CD4-positive, CD25-positive, alpha-beta regulatory T cell (primary cell): ENCODE data around the gene ROBO2. TPM values are rescaled to one million over a fixed set of nuclear protein-coding genes. Genes with fewer than 3 reads are reported as not detected.
A peak's percentile ranks its signal among the peaks of the same experiment; 100 is the strongest.

Experiments
- ATAC-seq, 2 donors: fragments of 150-1000 bp; cut with Tn5 transposase; one replicate each; pipeline ENCODE4 v1.10.0; 2021; ENCODE audit warnings: low read depth in 2 of 2, moderate number of reproducible peaks in 2 of 2, moderate library complexity in 1 of 2
- DNase-seq, 3 donors: peaks; one replicate each; pipeline versions ENCODE4 v3.0.0 to v3.0.0-alpha.2; 2012 to 2022; ENCODE audit warnings: mixed read lengths in 1 of 3
- H3K27ac ChIP-seq: one replicate; pipeline ENCODE4 v1.7.0; 2013; ENCODE audit warnings: mild to moderate bottlenecking, low read length; ENCODE audit not compliant: insufficient read depth, poor library complexity, severe bottlenecking
- H3K27me3 ChIP-seq: one replicate; pipeline ENCODE4 v1.7.0; 2013; ENCODE audit warnings: low read length; ENCODE audit not compliant: control insufficient read depth, insufficient read depth
- H3K36me3 ChIP-seq: one replicate; pipeline ENCODE4 v1.7.0; 2013; ENCODE audit warnings: mild to moderate bottlenecking, low read length, moderate library complexity; ENCODE audit not compliant: control insufficient read depth, insufficient read depth
- H3K4me1 ChIP-seq: 2 replicates; pipeline ENCODE4 v1.7.0; 2013; ENCODE audit warnings: mild to moderate bottlenecking, low read length; ENCODE audit not compliant: insufficient read depth, control insufficient read depth, poor library complexity, severe bottlenecking
- H3K4me3 ChIP-seq: one replicate; pipeline ENCODE4 v1.7.0; 2013; ENCODE audit warnings: low read depth, mild to moderate bottlenecking, low read length, moderate library complexity
- H3K9me3 ChIP-seq, 2 experiments: 1 replicate in 1 of 2; 2 replicates in 1 of 2; pipeline ENCODE4 v1.7.0; 2013; ENCODE audit warnings: low read length in 2 of 2, mild to moderate bottlenecking in 1 of 2, moderate library complexity in 1 of 2; ENCODE audit not compliant: control insufficient read depth in 2 of 2
- H3K27ac Mint-ChIP-seq, 3 donors: one replicate each; pipeline ENCODE4 v1.8.0; 2020 to 2022; ENCODE audit warnings: mild to moderate bottlenecking in 3 of 3, mixed read lengths in 3 of 3, moderate library complexity in 2 of 3
- H3K27me3 Mint-ChIP-seq: one replicate; pipeline ENCODE4 v1.8.0; 2022; ENCODE audit warnings: mild to moderate bottlenecking, mixed read lengths
- H3K36me3 Mint-ChIP-seq: one replicate; pipeline ENCODE4 v1.8.0; 2020; ENCODE audit warnings: mixed read lengths
- H3K4me1 Mint-ChIP-seq, 4 donors: one replicate each; pipeline ENCODE4 v1.8.0; 2020 to 2022; ENCODE audit warnings: mixed read lengths in 4 of 4, mild to moderate bottlenecking in 1 of 4
- H3K4me3 Mint-ChIP-seq, 4 donors: one replicate each; pipeline ENCODE4 v1.8.0; 2020 to 2022; ENCODE audit warnings: mild to moderate bottlenecking in 4 of 4, mixed read lengths in 4 of 4, moderate library complexity in 3 of 4
- H3K9me3 Mint-ChIP-seq, 7 donors: one replicate each; pipeline ENCODE4 v1.8.0; 2020 to 2022; ENCODE audit warnings: mixed read lengths in 7 of 7, mild to moderate bottlenecking in 3 of 7, moderate library complexity in 2 of 7
- polyA plus RNA-seq, 4 donors: library from polyadenylated mRNA; unstranded; fragments of 300-500 nt; fragmentation: Illumina TruSeq; gene quantifications; one replicate each; pipeline ENCODE4 v1.2.3, GENCODE V29; 2021
- total RNA-seq: library from RNA; stranded (reverse); gene quantifications from one replicate; pipeline ENCODE4 v1.2.3, GENCODE V29; 2022

ROBO2 gene
- total and polyA plus RNA-seq, 5 donors from 2014 or later = not detected

DNA sequence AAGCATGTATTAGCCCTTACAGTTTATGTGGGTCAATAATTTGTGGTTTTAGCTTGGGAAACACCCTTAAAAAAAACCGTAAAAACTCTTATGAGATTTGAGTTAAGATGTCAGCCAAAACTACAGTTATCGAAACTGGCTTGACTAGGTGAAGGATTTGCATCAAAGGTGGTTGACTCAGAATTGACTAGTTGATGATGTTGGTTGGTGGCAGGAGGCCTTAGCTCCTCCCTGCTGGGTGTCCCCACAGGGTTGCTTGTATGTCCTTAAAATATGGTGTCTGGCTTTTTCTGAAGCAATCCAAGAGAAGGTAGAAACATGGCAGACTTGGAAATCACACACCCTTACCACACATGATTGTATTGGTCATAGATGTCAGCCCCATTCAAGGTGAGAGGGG is 305.1 kb downstream of the ROBO2 start:
- no peak overlapping the region for H3K4me3 ChIP-seq
- Mint-ChIP-seq H3K27me3 (no peaks in the 10 kb centered on the region), H3K4me1 (no peaks in the 10 kb centered on the region)

DNA sequence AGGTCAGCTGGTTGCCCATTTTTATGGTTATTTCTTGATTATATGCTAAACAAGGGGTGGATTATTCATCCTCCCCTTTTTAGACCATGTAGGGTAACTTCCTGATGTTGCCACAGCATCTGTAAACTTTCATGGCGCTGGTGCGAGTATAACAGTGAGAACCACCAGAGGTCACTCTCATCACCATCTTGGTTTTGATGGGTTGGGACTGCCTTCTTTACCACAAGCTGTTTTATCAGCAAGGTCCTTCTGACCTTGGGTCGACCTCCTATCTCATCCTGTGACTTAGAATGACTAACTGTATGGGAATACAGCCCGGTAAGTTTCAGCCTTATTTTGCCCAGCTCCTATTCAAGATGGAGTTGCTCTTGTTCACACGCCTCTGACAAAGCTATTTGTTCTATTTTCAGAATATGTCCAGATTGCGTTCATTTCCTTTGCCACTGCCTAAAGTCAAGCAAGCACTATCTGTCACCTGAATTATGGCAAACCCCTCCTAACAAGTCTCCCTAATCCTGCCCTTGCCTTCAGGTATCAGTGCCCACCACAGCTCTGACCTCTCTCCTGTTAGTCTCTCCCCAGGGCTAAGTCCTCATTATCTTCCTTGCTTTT is 308.5 kb downstream of the ROBO2 start:
- H3K4me3 ChIP-seq = no peak overlapping the region
- Mint-ChIP-seq H3K9me3 (peaks cover 6 to 29% (median 12%) of the 10 kb centered on the region in 7 donors), H3K27me3 (no peaks in the 10 kb centered on the region), H3K36me3 (no peaks in the 10 kb centered on the region), H3K4me3 (no peak overlapping the region), H3K4me1 (no peaks in the 10 kb centered on the region), H3K27ac (no peak overlapping the region)
- no peaks in the 10 kb centered on the region for H3K36me3 ChIP-seq
- H3K9me3 ChIP-seq = peaks cover 5% of the 10 kb centered on the region in 2 experiments
- H3K27me3 ChIP-seq = no peaks in the 10 kb centered on the region
- ATAC-seq (no peak), DNase-seq (no peak)
- no peak overlapping the region for H3K27ac ChIP-seq
- no peaks in the 10 kb centered on the region for H3K4me1 ChIP-seq

More for the DNA sequence above, 305.1 kb downstream of the ROBO2 start:
- Histone ChIP-seq H3K9me3 (peaks cover 5 to 6% of the 10 kb centered on the region in 2 experiments), H3K4me1 (no peaks in the 10 kb centered on the region), H3K27ac (no peak overlapping the region), H3K36me3 (no peaks in the 10 kb centered on the region), H3K27me3 (no peaks in the 10 kb centered on the region)
- Mint-ChIP-seq H3K27ac (no peak overlapping the region), H3K9me3 (peaks cover 4 to 28% (median 7%) of the 10 kb centered on the region in 7 donors), H3K4me3 (no peak overlapping the region), H3K36me3 (no peaks in the 10 kb centered on the region)
- no peak for DNase-seq
- ATAC-seq = no peak

DNA sequence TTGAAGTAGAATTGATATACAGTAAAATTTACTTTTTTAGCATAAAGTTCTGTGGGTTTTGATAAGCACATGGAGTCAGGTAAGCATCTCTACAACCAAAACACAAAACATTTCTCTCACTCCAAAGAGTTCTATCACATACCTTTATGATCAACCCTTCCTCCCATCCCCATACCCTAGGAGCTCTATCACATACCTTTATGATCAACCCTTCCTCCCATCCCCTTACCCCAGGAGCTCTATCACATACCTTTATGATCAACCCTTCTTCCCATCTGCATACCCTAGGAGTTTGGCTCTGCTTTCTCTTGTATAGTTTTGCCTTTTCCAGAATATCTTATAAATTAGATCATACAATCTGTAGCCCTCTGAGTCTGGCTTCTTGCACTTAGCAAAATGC is 315.1 kb downstream of the ROBO2 start:
- Mint-ChIP-seq H3K9me3 (peaks cover 6 to 32% (median 14%) of the 10 kb centered on the region in 7 donors), H3K4me1 (no peaks in the 10 kb centered on the region), H3K27ac (no peak overlapping the region), H3K27me3 (no peaks in the 10 kb centered on the region), H3K4me3 (no peak overlapping the region), H3K36me3 (no peaks in the 10 kb centered on the region)
- H3K4me1 ChIP-seq = no peaks in the 10 kb centered on the region
- H3K27me3 ChIP-seq = no peaks in the 10 kb centered on the region
- DNase-seq (no peak), ATAC-seq (no peak)
- no peak overlapping the region for H3K27ac ChIP-seq
- H3K4me3 ChIP-seq = no peak overlapping the region
- peaks cover 0 to 2% of the 10 kb centered on the region in 2 experiments for H3K9me3 ChIP-seq
- no peaks in the 10 kb centered on the region for H3K36me3 ChIP-seq

DNA sequence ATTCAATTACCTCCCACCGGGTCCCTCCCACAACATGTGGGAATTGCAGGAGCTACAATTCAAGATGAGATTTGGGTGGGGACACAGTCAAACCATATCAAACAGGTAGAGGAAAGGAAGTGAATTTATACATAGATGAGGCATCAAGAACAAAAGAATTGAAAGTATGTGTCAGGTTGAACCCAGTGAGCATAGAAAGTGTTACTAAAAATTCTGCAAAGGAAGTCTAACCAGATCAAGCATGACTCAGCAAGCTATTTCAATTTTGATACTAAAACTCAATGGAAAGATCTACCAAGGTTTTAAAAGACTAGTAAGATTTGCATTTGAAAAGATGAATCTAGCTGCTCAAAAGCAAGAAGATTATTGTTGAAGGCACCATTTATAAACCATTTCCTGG is 323.0 kb downstream of the ROBO2 start:
- DNase-seq = no peak
- no peaks in the 10 kb centered on the region for H3K27me3 ChIP-seq
- H3K4me3 ChIP-seq = no peak overlapping the region
- Mint-ChIP-seq H3K4me3 (no peak overlapping the region), H3K4me1 (no peaks in the 10 kb centered on the region), H3K27ac (peak overlapping the region in 1 of 3 donors; percentile 7), H3K27me3 (no peaks in the 10 kb centered on the region), H3K9me3 (peaks cover 9 to 30% (median 12%) of the 10 kb centered on the region in 7 donors), H3K36me3 (no peaks in the 10 kb centered on the region)
- ATAC-seq = no peak
- H3K9me3 ChIP-seq = peaks cover 0 to 5% of the 10 kb centered on the region in 2 experiments
- H3K27ac ChIP-seq = no peak overlapping the region
- H3K4me1 ChIP-seq = no peaks in the 10 kb centered on the region
- H3K36me3 ChIP-seq = no peaks in the 10 kb centered on the region

DNA sequence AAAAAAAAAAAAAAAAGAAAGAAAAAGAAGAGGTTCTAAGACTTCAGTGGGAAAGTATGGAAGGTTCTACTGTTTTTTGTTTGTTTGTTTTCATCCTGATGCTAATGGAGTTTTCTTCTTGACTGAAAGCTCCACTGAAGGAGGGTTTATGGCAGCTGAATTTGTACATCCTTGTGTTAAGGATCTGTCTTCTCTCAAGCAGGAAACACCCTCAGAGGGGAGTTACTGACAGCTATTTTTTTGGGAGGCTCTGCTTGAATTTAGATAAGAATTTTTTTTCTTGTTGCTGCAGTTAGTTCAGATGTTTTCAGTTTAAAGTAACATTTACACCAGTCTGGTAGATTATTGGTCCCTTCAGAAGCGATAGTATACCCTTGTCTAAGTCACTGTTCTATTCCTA is 325.3 kb downstream of the ROBO2 start:
- H3K4me3 ChIP-seq = no peak overlapping the region
- no peak overlapping the region for H3K4me3 Mint-ChIP-seq
- H3K27me3 Mint-ChIP-seq = no peaks in the 10 kb centered on the region
- no peaks in the 10 kb centered on the region for H3K36me3 ChIP-seq
- DNase-seq = no peak
- peaks cover 5 to 27% (median 11%) of the 10 kb centered on the region in 7 donors for H3K9me3 Mint-ChIP-seq
- ATAC-seq = no peak
- no peak overlapping the region for H3K27ac ChIP-seq
- H3K36me3 Mint-ChIP-seq = no peaks in the 10 kb centered on the region
- no peaks in the 10 kb centered on the region for H3K4me1 ChIP-seq
- peaks cover 0 to 10% of the 10 kb centered on the region in 2 experiments for H3K9me3 ChIP-seq
- no peak overlapping the region for H3K27ac Mint-ChIP-seq
- H3K4me1 Mint-ChIP-seq = no peaks in the 10 kb centered on the region
- no peaks in the 10 kb centered on the region for H3K27me3 ChIP-seq

DNA sequence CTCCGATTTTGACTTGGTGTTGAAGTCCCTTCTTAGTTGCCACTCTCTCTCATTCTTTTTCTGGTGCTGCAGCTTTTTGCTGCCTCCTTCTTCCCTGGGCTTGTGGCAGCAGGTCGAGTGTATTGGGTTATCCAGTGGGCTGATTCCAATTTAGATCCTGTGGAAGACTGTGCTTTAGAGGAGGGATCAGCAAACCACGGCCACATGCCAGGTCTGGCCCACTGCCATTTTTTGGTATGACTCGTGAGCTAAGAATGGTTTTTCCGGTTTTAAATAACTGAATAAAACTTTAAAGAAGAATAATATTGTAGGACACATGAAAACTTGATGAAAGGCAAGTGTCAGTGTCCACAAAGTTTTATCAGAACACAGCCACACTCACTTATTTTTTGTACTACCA is 330.5 kb downstream of the ROBO2 start:
- Mint-ChIP-seq H3K27ac (no peak overlapping the region), H3K4me1 (no peaks in the 10 kb centered on the region), H3K36me3 (no peaks in the 10 kb centered on the region), H3K4me3 (no peak overlapping the region), H3K27me3 (no peaks in the 10 kb centered on the region), H3K9me3 (peaks cover 0 to 24% (median 4%) of the 10 kb centered on the region in 7 donors)
- DNase-seq = no peak
- Histone ChIP-seq H3K4me1 (no peaks in the 10 kb centered on the region), H3K4me3 (no peak overlapping the region), H3K36me3 (no peaks in the 10 kb centered on the region), H3K27me3 (no peaks in the 10 kb centered on the region), H3K27ac (no peak overlapping the region), H3K9me3 (peaks cover 2 to 5% of the 10 kb centered on the region in 2 experiments)
- no peak for ATAC-seq

DNA sequence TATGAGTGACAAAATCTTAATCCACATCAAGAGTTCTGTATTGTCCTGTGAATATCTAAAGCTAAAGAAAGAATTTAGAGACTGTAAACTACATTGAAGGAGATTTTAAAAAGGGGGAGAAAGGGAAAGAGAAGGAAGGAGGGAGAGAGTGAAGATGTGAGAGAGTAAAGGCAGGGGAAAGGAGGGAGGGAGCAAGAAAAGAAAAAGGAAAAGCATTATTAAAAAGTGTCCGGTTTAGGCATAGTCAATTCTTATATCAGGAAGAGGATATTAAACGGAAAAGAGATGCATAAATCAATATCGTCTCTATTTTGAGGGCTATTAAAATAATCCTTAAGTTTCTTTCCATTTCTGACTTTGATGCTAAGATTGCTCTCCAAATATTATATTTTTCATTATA is 332.1 kb downstream of the ROBO2 start:
- ATAC-seq (no peak), DNase-seq (no peak)
- no peaks in the 10 kb centered on the region for H3K27me3 Mint-ChIP-seq
- no peak overlapping the region for H3K27ac Mint-ChIP-seq
- H3K9me3 Mint-ChIP-seq = peaks cover 0 to 29% (median 4%) of the 10 kb centered on the region in 7 donors
- no peaks in the 10 kb centered on the region for H3K4me1 Mint-ChIP-seq
- Histone ChIP-seq H3K4me1 (no peaks in the 10 kb centered on the region), H3K4me3 (no peak overlapping the region), H3K9me3 (peaks cover 5 to 9% of the 10 kb centered on the region in 2 experiments), H3K27me3 (no peaks in the 10 kb centered on the region), H3K27ac (no peak overlapping the region), H3K36me3 (no peaks in the 10 kb centered on the region)
- H3K4me3 Mint-ChIP-seq = no peak overlapping the region
- H3K36me3 Mint-ChIP-seq = no peaks in the 10 kb centered on the region

DNA sequence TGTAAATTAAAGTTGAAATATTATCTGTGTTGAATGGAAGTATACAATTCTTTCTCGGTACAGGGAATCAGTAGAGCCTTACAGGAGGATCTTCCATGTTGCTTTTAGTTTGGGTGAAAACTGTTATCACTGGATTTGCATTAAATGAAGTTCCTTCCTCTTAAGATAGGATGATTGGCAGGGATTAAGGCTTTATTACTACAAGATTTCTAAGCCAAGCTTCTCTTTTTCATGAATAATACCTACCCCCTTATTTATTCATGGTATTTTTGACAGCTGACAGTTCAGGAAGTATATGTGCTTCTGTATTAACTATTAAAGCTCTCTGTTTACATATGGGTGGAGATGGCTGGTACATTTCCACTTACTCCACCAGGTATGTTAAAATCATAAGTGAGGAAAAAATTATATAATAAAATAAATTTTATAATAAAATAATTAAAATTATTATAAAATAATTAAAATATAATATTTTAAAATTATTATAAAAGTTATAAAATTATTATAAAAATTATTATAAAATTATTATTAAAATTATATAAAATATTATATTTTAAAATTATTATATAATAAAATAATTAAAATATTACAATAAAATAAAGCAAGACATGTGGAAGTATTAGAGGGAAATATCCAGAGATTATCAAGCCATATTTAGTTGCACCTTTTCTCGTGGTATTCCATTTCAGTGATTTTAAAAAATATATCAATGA is 332.9 kb downstream of the ROBO2 start:
- Mint-ChIP-seq H3K9me3 (peaks cover 0 to 26% (median 3%) of the 10 kb centered on the region in 7 donors), H3K4me1 (no peaks in the 10 kb centered on the region), H3K27me3 (no peaks in the 10 kb centered on the region), H3K27ac (no peak overlapping the region), H3K4me3 (no peak overlapping the region), H3K36me3 (no peaks in the 10 kb centered on the region)
- H3K4me3 ChIP-seq = no peak overlapping the region
- no peaks in the 10 kb centered on the region for H3K4me1 ChIP-seq
- ATAC-seq = no peak
- peaks cover 9% of the 10 kb centered on the region in 2 experiments for H3K9me3 ChIP-seq
- no peak overlapping the region for H3K27ac ChIP-seq
- H3K36me3 ChIP-seq = no peaks in the 10 kb centered on the region
- DNase-seq = no peak
- H3K27me3 ChIP-seq = no peaks in the 10 kb centered on the region
